ENCODE results near the gene NIN. TPM values are rescaled to one million over a fixed set of nuclear protein-coding genes. Genes with fewer than 3 reads are reported as not detected.
A peak's percentile ranks its signal among the peaks of the same experiment; 100 is the strongest.

Gene NIN
- total and polyA plus RNA-seq, 2 of the 4 experiments (the other 2 are of a cell fraction), result 15.2 to 98.4 TPM

GRCh38 chr14:50831726-50832168 is 785 bp upstream of the NIN start:
- BruUV-seq (replicated peaks), result no TSS peak

More at GRCh38 chr14:50831726-50832168, 785 bp upstream of the NIN start:
- H3K27me3 ChIP-seq (ENCODE audit: control insufficient read depth, insufficient read depth, low read length), result no peaks in the 10 kb centered on the region
- peaks cover 29% of the 10 kb centered on the region for H4K20me1 ChIP-seq (ENCODE audit: insufficient read depth, low read length)
- peak overlapping the region; percentile 15; the same call in 1 of the 2 replicates for H2AK5ac ChIP-seq (ENCODE audit: low read depth, low read length)
- no peak for DNase-seq
- peak overlapping the region; percentile 97 for H2AFZ ChIP-seq (replicated peaks; ENCODE audit: low read length, poor library complexity)
- H3K4me1 ChIP-seq (ENCODE audit: control insufficient read depth, insufficient read depth, low read length), result peaks cover 18% of the 10 kb centered on the region
- TF ChIP-seq NFE2L2 (IDR thresholded peaks at IDR 0.05; ENCODE audit: low read depth, low read length), result no peak
- H4K5ac ChIP-seq (ENCODE audit: low read depth, low read length), result peak overlapping the region; percentile 14; the same call in 1 of the 2 replicates
- H3K23ac ChIP-seq (ENCODE audit: low read depth, low read length), result peak overlapping the region; percentile 96
- H2BK20ac ChIP-seq (ENCODE audit: low read depth, low read length), result no peak overlapping the region
- peak overlapping the region; percentile 52 for H2BK120ac ChIP-seq (ENCODE audit: low read depth, low read length)
- intact Hi-C loops (cut with micrococcal nuclease), result loop anchor here (2.0 kb wide), 2 partner anchors 29 to 37 kb away; no protein-coding TSS in a partner anchor
- H3K4me3 ChIP-seq (ENCODE audit: insufficient read depth, low read depth, low read length), result peak overlapping the region; percentile 73
- in situ Hi-C loops (cut with MboI; ENCODE audit: low sequenced_read_pairs), result no loop called here
- ATAC-seq (ENCODE audit: low read depth), result no peak
- peak overlapping the region; percentile 41 for H3K4ac ChIP-seq (ENCODE audit: low read depth, low read length)
- WGBS, 2 experiments (ENCODE audit: extremely low coverage in 2 of 2, insufficient read length in 1 of 2), result 14% methylated on average over 5 of the region's 10 CpGs; no CpG with 5 or more reads in 1 of the 2 experiments
- H3K9me3 ChIP-seq (ENCODE audit: control insufficient read depth, insufficient read depth, low read length), result no peaks in the 10 kb centered on the region
- dilution Hi-C loops (cut with HindIII; ENCODE audit: low sequenced_read_pairs, unreplicated experiment), result no loop called here
- H3K9me1 ChIP-seq (ENCODE audit: insufficient read depth, low read length), result peaks cover 16% of the 10 kb centered on the region
- 0 out of 2 replicates have a peak overlapping the region, but pooled peaks have one; percentile 38 for H3K56ac ChIP-seq (ENCODE audit: extremely low read depth, insufficient read depth, low read length)
- ChIA-PET POLR2A (ENCODE audit: unreplicated experiment) (no interaction called here), CTCF (interaction anchor here (0.5 to 1.5 kb wide), 2 partner anchors 29 to 186 kb away, joined by 3 to 4 read pairs; no protein-coding TSS in a partner anchor)
- H2BK15ac ChIP-seq (ENCODE audit: low read depth, low read length), result peak overlapping the region; percentile 85; the same call in 1 of the 3 replicates
- H3K27ac ChIP-seq (ENCODE audit: insufficient read depth, low read length), result no peak overlapping the region; the same call in 1 of the 2 replicates
- no peaks in the 10 kb centered on the region; the same call in 1 of the 2 replicates for H3K36me3 ChIP-seq (ENCODE audit: control insufficient read depth, insufficient read depth, low read length)
- peak overlapping the region; percentile 94 for H3K4me2 ChIP-seq (ENCODE audit: low read depth, low read length)
- H2AK9ac ChIP-seq (replicated peaks; ENCODE audit: low read depth, low read length, poor library complexity), result peak overlapping the region; percentile 89
- peaks cover 15 to 35% of the 10 kb centered on the region in 2 experiments for H3K79me1 ChIP-seq (ENCODE audit: low read depth in 1 of 2, low read length in 2 of 2)
- peak overlapping the region; percentile 74 to 82; a peak in 2 of 4 replicates for H4K8ac ChIP-seq (ENCODE audit: low read depth in 2 of 2, low read length in 2 of 2)
- H3K9ac ChIP-seq (ENCODE audit: low read depth, low read length), result peak overlapping the region; percentile 54
- no peak overlapping the region; the same call in 1 of the 2 replicates for H3K18ac ChIP-seq (ENCODE audit: low read depth, low read length)
- peak overlapping the region; percentile 65; the same call in 1 of the 2 replicates for H4K91ac ChIP-seq (ENCODE audit: insufficient read depth, low read depth, low read length)
- H2BK5ac ChIP-seq (ENCODE audit: low read depth, low read length, poor library complexity, severe bottlenecking), result no peak overlapping the region
- H3K14ac ChIP-seq (replicated peaks; ENCODE audit: low read depth, low read length), result peak overlapping the region; percentile 33
